Adrenal gland (tissue), 12 donors: ENCODE data around the gene MBD2. TPM values are rescaled to one million over a fixed set of nuclear protein-coding genes. Genes with fewer than 3 reads are reported as not detected.

Source experiments
- DNase-seq, 7 donors: peaks; one replicate each; pipeline ENCODE4 v3.0.0-alpha.2; 2019 to 2020
- H3K27ac ChIP-seq, 5 donors: fragments of 200-600 bp; sonication (generic) in 4 of 5; 1 replicate in 3 of 5; 2 replicates in 2 of 5; pipeline versions ENCODE4 v1.5.1 to v1.8.0; 2016 to 2020; ENCODE audit warnings: mild to moderate bottlenecking in 1 of 5
- H3K27me3 ChIP-seq: fragments of 200-600 bp; 2 replicates; pipeline ENCODE4 v1.8.0; 2021
- H3K36me3 ChIP-seq, 2 donors: fragments of 200-600 bp; replicated peaks in 1 of 2; 1 replicate in 1 of 2; 2 replicates in 1 of 2; pipeline versions ENCODE4 v1.5.1 to v1.8.0; 2018 to 2022
- H3K4me1 ChIP-seq, 2 donors: fragments of 200-600 bp; replicated peaks in 1 of 2; 1 replicate in 1 of 2; 2 replicates in 1 of 2; pipeline versions ENCODE4 v1.5.1 to v1.8.0; 2018 to 2021
- H3K4me3 ChIP-seq, 4 donors: fragments of 200-600 bp; sonication (generic) in 3 of 4; one replicate each; pipeline ENCODE4 v1.5.1; 2016 to 2018
- H3K9me3 ChIP-seq, 3 donors: fragments of 200-600 bp; sonication (generic) in 1 of 3; replicated peaks in 1 of 3; 1 replicate in 2 of 3; 2 replicates in 1 of 3; pipeline versions ENCODE4 v1.5.1 to v1.8.0; 2016 to 2021
- CTCF ChIP-seq, 6 experiments: fragments of 450-650 bp in 4 of 6; fragments of 200-600 bp in 2 of 6; sonication (generic) in 1 of 6; IDR thresholded peaks; 1 replicate in 5 of 6; 2 replicates in 1 of 6; pipeline versions ENCODE4 v1.5.1 to v1.8.0; 2016 to 2021; ENCODE audit warnings: antibody characterized with exemption in 6 of 6, mild to moderate bottlenecking in 2 of 6, moderate library complexity in 1 of 6
- POLR2A ChIP-seq, 2 donors: fragments of 450-650 bp; IDR thresholded peaks; one replicate each; pipeline ENCODE4 v1.6.1; 2017; ENCODE audit warnings: antibody characterized with exemption in 2 of 2, mild to moderate bottlenecking in 2 of 2, moderate library complexity in 1 of 2
- WGBS, 4 donors: extraction: QIAGEN DNeasy Blood & Tissue Kit in 2 of 4; methylation state at CpG; one replicate each; pipeline versions ENCODE4 v1.1.5 to v1.1.7; 2013 to 2017; 5-methylcytosine and 5-hydroxymethylcytosine counted together
- intact Hi-C, 2 donors: fragments of 100-400 bp; cut with DNase I; formaldehyde crosslinking; loops; one replicate each; pipeline versions ENCODE4 v1.14.1 to v1.15.0; 2022 to 2023
- polyA plus RNA-seq, 3 donors: library from polyadenylated mRNA; stranded (reverse); fragments of 200-250 nt in 2 of 3; fragments of 350-450 nt in 1 of 3; fragmentation: Illumina TruSeq in 1 of 3; extraction: RNeasy Lipid Tissue Mini Kit (QIAGEN cat#74804) in 1 of 3; gene quantifications; one replicate each; pipeline ENCODE4 v1.2.3, GENCODE V29; 2013 to 2014
- total RNA-seq, 9 donors: library from RNA; depleted of rRNA in 4 of 9; stranded (reverse); fragments of >200 nt in 4 of 9; fragments of 120-200 nt in 1 of 9; fragmentation: NEBNext Ultra II Directional in 1 of 9; extraction: Animal tissue kit (Norgen Biotek cat#: 25700) in 1 of 9; gene quantifications; one replicate each; pipeline versions ENCODE4 v1.1.0 to v1.2.4, GENCODE V29; 2013 to 2023
- donor health status: healthy with polysubstance abuse.
- donor health status: Bipolar disorder and iron deficiency.
- donor health status: DM: yes; HTN: yes; CAD: no.
- donor health status: DM: no; HTN: no; CAD: no.
- donor health status: DM: no; HTN: no; CAD: no.
- donor health status: DM: yes; HTN: yes; CAD: no.

MBD2 gene
- total and polyA plus RNA-seq, 12 donors: 13.5 to 70.8 (median 30.1) TPM

GRCh38 chr18:54197747-54198411, 26.6 kb downstream of the MBD2 start:
- WGBS, 4 donors: 89 to 95% (median 93%) methylated on average over 3 of the region's 3 CpGs
- TF ChIP-seq POLR2A (IDR thresholded peaks at IDR 0.05): no peak
- intact Hi-C loops: no loop called here
- H3K4me1 ChIP-seq: no peaks in the 10 kb centered on the region
- H3K4me3 ChIP-seq: no peak overlapping the region
- no peak for DNase-seq
- H3K9me3 ChIP-seq: no peaks in the 10 kb centered on the region
- peaks cover 0 to 10% of the 10 kb centered on the region in 2 donors for H3K36me3 ChIP-seq
- no peak overlapping the region for H3K27ac ChIP-seq
- no peaks in the 10 kb centered on the region for H3K27me3 ChIP-seq

GRCh38 chr18:54193786-54194185, 30.7 kb downstream of the MBD2 start:
- Histone ChIP-seq H3K9me3 (no peaks in the 10 kb centered on the region), H3K4me3 (no peak overlapping the region)

GRCh38 chr18:54192900-54193299, 31.6 kb downstream of the MBD2 start:
- Histone ChIP-seq H3K4me3 (no peak overlapping the region), H3K27ac (no peak overlapping the region), H3K9me3 (no peaks in the 10 kb centered on the region), H3K27me3 (no peaks in the 10 kb centered on the region), H3K36me3 (no peaks in the 10 kb centered on the region), H3K4me1 (no peaks in the 10 kb centered on the region)
- no peak for DNase-seq
- intact Hi-C loops: no loop called here
- TF ChIP-seq POLR2A (IDR thresholded peaks at IDR 0.05): no peak
- TF ChIP-seq CTCF (IDR thresholded peaks at IDR 0.05): no peak
- WGBS, 4 donors: 75 to 83% (median 81%) methylated on average over 3 of the region's 3 CpGs

More at GRCh38 chr18:54193786-54194185, 30.7 kb downstream of the MBD2 start:
- H3K36me3 ChIP-seq: no peaks in the 10 kb centered on the region
- TF ChIP-seq POLR2A (IDR thresholded peaks at IDR 0.05): no peak
- TF ChIP-seq CTCF (IDR thresholded peaks at IDR 0.05): no peak
- H3K4me1 ChIP-seq: no peaks in the 10 kb centered on the region
- intact Hi-C loops: no loop called here
- H3K27me3 ChIP-seq: no peaks in the 10 kb centered on the region
- 90 to 96% (median 95%) methylated on average over 2 of the region's 2 CpGs for WGBS, 4 donors
- H3K27ac ChIP-seq: no peak overlapping the region
- no peak for DNase-seq

- 95 to 98% (median 97%) methylated on average over 4 of the region's 4 CpGs for WGBS, 4 donors
- no peaks in the 10 kb centered on the region for H3K27me3 ChIP-seq
- H3K36me3 ChIP-seq: no peaks in the 10 kb centered on the region
- no peak overlapping the region for H3K27ac ChIP-seq
- no peak for DNase-seq
- intact Hi-C loops: no loop called here
- TF ChIP-seq POLR2A (IDR thresholded peaks at IDR 0.05): no peak
- TF ChIP-seq CTCF (IDR thresholded peaks at IDR 0.05): no peak
- H3K4me1 ChIP-seq: no peaks in the 10 kb centered on the region
- no peaks in the 10 kb centered on the region for H3K9me3 ChIP-seq
- no peak overlapping the region for H3K4me3 ChIP-seq
Observed at GRCh38 chr18:54192415-54192814, 32.1 kb downstream of the MBD2 start.

GRCh38 chr18:54191352-54191751, 33.1 kb downstream of the MBD2 start:
- H3K9me3 ChIP-seq: no peaks in the 10 kb centered on the region
- intact Hi-C loops: no loop called here

More at GRCh38 chr18:54191352-54191751, 33.1 kb downstream of the MBD2 start:
- no peak for TF ChIP-seq CTCF (IDR thresholded peaks at IDR 0.05)
- no peaks in the 10 kb centered on the region for H3K4me1 ChIP-seq
- H3K4me3 ChIP-seq: no peak overlapping the region
- no peak overlapping the region for H3K27ac ChIP-seq
- no peak for DNase-seq
- H3K36me3 ChIP-seq: no peaks in the 10 kb centered on the region
- no peaks in the 10 kb centered on the region for H3K27me3 ChIP-seq
